ENCODE data around the gene ZNF784. TPM values are rescaled to one million over a fixed set of nuclear protein-coding genes. Genes with fewer than 3 reads are reported as not detected.
A peak's percentile ranks its signal among the peaks of the same experiment; 100 is the strongest.

The ZNF784 gene
- total and polyA plus RNA-seq, 9 of the 15 experiments (the other 6 are each of a cell fraction or from before 2014, with no cell fraction given): 0.14 to 6.1 (median 2.1) TPM

GRCh38 chr19:55599468-55599841, 24.9 kb downstream of the ZNF784 start, which contains the start of gene FIZ1 (continued):
- TF ChIP-seq, protein P1, sequence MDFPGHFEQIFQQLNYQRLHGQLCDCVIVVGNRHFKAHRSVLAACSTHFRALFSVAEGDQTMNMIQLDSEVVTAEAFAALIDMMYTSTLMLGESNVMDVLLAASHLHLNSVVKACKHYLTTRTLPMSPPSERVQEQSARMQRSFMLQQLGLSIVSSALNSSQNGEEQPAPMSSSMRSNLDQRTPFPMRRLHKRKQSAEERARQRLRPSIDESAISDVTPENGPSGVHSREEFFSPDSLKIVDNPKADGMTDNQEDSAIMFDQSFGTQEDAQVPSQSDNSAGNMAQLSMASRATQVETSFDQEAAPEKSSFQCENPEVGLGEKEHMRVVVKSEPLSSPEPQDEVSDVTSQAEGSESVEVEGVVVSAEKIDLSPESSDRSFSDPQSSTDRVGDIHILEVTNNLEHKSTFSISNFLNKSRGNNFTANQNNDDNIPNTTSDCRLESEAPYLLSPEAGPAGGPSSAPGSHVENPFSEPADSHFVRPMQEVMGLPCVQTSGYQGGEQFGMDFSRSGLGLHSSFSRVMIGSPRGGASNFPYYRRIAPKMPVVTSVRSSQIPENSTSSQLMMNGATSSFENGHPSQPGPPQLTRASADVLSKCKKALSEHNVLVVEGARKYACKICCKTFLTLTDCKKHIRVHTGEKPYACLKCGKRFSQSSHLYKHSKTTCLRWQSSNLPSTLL (IDR thresholded peaks at IDR 0.05): no peak
- TF ChIP-seq CBFB (CRISPR knock-in tag; IDR thresholded peaks at IDR 0.05): no peak
- no peak for TF ChIP-seq ARID1B (IDR thresholded peaks at IDR 0.05)
- TF ChIP-seq LCOR (CRISPR knock-in tag; IDR thresholded peaks at IDR 0.05): peak; percentile 89
- no peak for TF ChIP-seq E4F1 (CRISPR knock-in tag; IDR thresholded peaks at IDR 0.05; ENCODE audit: borderline replicate concordance)
- no peak for TF ChIP-seq CBX5 (IDR thresholded peaks at IDR 0.05; ENCODE audit: borderline replicate concordance, low read depth)
- TF ChIP-seq ZBTB17 (CRISPR knock-in tag; IDR thresholded peaks at IDR 0.05): no peak
- TF ChIP-seq HOXB6 (CRISPR knock-in tag; IDR thresholded peaks at IDR 0.05; ENCODE audit: borderline replicate concordance): no peak
- TF ChIP-seq RBM15 (IDR thresholded peaks at IDR 0.05; ENCODE audit: insufficient read depth, low read length): no peak
- TF ChIP-seq, protein P2, sequence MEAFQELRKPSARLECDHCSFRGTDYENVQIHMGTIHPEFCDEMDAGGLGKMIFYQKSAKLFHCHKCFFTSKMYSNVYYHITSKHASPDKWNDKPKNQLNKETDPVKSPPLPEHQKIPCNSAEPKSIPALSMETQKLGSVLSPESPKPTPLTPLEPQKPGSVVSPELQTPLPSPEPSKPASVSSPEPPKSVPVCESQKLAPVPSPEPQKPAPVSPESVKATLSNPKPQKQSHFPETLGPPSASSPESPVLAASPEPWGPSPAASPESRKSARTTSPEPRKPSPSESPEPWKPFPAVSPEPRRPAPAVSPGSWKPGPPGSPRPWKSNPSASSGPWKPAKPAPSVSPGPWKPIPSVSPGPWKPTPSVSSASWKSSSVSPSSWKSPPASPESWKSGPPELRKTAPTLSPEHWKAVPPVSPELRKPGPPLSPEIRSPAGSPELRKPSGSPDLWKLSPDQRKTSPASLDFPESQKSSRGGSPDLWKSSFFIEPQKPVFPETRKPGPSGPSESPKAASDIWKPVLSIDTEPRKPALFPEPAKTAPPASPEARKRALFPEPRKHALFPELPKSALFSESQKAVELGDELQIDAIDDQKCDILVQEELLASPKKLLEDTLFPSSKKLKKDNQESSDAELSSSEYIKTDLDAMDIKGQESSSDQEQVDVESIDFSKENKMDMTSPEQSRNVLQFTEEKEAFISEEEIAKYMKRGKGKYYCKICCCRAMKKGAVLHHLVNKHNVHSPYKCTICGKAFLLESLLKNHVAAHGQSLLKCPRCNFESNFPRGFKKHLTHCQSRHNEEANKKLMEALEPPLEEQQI (IDR thresholded peaks at IDR 0.05): no peak
- 0 out of 2 replicates have a peak, but pooled peaks have one; percentile 13 for TF ChIP-seq ATF7 (IDR thresholded peaks at IDR 0.05)
- TF ChIP-seq CUX1 (CRISPR knock-in tag; IDR thresholded peaks at IDR 0.05): no peak
- no peak for TF ChIP-seq ARHGAP35 (IDR thresholded peaks at IDR 0.05; ENCODE audit: partially characterized antibody)
- TF ChIP-seq BRF2 (IDR thresholded peaks at IDR 0.05; ENCODE audit: borderline replicate concordance, insufficient read depth, insufficient read length): no peak

All from K562 (cell line).